NCI-H524 (cell line): ENCODE data around the gene PGR.

Source experiments
- DNase-seq, 2 experiments: peaks; one replicate each; lab custom pipeline; 2025; lab: John Stamatoyannopoulos, UW

PGR gene

GRCh38 chr11:101129203-101129943 is at the start of gene PGR:
Gene PGR, minus strand, starts transcription at chr11:101129813. Its CDS starts 743 bp downstream, at chr11:101129070.
- peak in 1 of 2 experiments; percentile 43 for DNase-seq

DNA sequence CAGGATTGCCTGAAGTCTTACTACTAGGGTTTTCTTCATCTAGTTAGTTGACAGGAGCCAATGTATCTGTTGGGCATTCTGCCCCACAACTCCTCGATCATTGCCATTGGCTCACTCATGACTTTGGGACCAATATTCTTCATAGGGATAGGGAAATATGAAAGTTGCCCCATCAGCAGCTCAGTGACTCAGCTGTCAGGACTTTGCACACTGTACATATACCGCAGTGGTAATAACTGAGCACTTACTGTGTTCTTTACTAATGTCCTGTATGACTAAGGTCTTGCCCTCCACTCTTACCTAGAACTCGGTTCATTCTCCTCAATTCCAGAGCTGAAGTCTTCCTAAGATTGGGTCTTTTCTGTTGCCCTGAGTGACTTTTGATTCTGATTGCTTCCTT is 46.8 kb upstream of the PGR start:
- DNase-seq, result no peak

- DNase-seq, result no peak
Measured at GRCh38 chr11:101169944-101170343, 40.3 kb upstream of the PGR start.

- no peak for DNase-seq
Measured at GRCh38 chr11:101166038-101166437, 36.4 kb upstream of the PGR start.

- DNase-seq, result no peak
Measured at GRCh38 chr11:101158119-101158518, 28.5 kb upstream of the PGR start.

GRCh38 chr11:101138245-101138930 is 8.8 kb upstream of the PGR start:
- no peak for DNase-seq

DNA sequence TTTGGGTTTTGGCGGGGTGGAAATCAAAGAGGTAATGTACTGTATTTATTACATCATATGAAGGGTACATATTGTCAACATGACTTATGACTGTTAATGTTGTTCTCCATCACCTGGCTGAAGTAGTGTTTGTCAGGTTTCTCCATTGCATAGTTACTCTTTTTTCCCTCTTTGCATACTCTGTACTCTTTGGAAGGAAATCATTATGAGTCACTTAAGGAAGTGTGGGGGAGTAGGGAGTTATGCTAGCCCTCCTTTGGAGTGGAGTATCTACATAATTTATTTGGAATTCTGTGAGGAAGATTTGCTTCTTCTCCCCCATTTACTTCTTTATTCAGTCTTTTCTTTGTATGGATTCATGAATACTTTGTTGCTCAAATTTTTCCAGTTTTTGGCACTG is 3.6 kb upstream of the PGR start:
- DNase-seq, result no peak

DNA sequence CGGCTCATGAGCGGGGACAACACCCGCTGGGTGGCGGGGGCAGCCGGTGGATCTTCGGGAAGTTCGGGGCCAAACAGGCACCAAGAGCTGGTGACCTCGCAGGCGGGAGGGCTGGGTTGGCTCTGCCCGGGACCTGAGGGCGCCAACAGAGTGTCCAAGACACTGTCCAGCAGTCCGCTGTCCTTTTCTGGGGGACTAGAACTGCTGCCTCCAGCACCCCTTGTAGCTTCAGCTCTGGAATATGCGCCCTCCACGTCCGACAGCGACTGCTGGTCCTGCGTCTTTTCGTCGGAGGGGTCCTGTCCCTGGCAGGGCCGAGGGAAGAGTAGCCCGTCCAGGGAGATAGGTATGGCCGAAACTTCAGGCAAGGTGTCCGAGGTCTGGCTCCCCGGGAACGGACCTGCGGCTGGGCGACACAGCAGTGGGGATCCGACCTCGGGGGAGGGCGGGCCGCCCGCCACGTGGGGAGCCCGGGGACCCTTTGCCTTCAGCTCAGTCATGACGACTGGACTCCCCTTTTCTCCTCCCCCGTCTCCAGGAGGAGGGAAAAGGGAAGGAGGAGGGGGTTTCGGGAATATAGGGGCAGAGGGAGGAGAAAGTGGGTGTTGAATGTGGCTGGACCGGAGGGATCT is 926 bp downstream of the PGR start:
- DNase-seq, result no peak

DNA sequence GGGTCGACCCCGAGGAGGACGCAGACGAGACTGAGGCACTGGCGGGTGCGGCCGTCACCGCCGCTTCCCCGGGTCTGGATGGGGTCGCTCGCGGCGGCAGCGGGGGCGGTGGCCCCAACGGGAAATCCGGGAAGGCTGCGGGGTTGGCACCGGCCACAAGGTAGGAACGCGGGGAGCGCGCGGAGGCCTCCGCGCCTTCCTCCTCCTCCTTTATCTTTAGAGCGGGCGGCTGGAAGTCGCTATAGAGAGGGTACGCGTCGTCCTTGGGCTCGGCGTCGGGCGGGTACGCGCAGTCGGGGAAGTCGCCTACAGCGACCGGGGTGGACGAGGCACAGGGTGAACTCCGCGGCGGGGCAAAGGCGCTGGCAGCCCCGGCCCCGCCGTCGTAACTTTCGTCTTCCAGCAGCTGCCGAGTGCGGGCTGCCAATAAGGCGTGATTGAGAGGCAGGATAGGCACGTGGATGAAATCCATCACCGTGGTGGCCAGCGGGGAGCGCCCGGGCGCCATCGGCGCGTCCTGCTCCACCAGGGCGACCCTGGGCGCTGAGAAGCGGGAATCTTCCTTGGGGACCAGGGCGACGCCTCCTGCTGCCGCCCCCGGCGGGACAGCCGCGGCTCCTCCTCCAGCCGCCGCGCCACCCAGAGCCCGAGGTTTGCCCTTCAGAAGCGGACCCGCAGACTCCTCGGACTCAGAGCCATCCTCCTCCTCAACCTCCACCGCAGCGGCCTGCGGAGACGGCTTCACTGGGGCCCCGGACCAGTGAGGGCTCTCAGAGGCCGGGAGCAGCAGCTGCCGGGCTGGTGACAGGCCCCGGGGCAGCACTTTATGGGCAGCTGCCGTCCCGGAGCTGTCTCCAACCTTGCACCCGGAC is 1.7 kb downstream of the PGR start:
- DNase-seq, result peak in 1 of 2 experiments; percentile 32

DNA sequence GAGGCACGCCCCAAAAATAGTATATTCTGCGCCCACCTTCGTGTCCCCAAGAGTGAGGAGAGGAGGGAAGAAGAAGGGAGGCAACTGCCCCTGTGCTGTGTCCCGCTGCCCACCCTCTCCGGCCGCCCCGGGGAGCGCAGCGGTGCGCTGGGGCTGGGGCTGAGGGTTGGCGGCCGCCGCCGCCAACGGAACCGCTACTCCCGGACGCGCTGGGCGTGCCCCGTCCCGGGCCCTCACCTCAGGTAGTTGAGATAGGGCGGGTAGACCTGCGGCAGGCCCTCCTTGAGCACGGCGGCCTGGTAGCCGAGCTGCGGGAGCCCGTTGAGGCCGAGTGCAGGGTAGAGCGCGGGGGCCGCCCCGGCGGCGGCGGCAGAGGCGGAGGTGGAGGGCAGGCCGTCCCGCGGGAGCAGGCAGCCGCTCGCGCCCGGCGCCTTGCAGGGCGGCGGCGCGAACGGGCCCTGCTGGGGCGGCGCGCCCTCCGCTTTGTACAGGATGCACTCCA is 2.4 kb downstream of the PGR start:
- DNase-seq, result no peak

- no peak for DNase-seq
Measured at GRCh38 chr11:101126551-101127196, 2.9 kb downstream of the PGR start.

GRCh38 chr11:101115671-101116160 is 13.9 kb downstream of the PGR start:
- no peak for DNase-seq

GRCh38 chr11:101113540-101113939 is 16.1 kb downstream of the PGR start:
- no peak for DNase-seq

DNA sequence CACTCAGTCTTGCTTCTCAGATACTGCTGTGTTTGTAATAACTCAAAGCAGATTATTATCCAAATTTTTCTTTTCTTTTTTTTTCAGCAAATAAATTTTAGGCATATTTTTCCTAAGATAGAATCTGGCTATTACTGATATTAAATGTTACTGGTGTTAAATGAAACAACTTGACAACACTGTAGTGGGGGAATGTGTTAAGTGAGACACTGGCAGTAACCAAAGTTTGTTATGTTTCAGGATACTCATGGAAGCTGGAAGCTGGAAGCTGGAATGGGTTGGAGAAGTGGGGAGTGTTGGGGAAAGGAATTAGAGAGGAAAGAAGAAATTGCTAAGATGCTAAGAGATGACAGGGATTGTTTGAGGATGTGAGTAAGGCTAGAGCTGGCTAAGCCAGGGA is 24.9 kb downstream of the PGR start:
- DNase-seq, result no peak

DNA sequence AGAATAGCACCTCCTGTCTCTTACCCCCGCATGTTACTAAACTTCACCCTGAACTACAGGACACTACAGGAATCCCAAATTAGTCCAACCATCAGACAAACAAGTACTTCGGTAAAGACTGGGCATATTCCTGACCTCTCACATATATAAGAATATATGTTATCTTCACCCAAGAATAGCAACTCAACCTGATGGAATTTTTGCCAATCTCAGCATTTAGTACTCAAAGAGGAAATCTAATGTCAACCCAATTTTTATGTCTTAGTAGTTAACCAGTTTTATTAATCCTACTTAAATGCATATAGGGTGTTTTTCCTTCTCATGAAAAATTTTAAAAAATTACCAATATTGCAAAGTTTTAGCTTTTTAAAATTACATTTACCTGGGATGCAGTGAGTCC is 26.2 kb downstream of the PGR start:
- DNase-seq, result no peak

GRCh38 chr11:101100601-101101000 is 29.0 kb downstream of the PGR start:
- no peak for DNase-seq

DNA sequence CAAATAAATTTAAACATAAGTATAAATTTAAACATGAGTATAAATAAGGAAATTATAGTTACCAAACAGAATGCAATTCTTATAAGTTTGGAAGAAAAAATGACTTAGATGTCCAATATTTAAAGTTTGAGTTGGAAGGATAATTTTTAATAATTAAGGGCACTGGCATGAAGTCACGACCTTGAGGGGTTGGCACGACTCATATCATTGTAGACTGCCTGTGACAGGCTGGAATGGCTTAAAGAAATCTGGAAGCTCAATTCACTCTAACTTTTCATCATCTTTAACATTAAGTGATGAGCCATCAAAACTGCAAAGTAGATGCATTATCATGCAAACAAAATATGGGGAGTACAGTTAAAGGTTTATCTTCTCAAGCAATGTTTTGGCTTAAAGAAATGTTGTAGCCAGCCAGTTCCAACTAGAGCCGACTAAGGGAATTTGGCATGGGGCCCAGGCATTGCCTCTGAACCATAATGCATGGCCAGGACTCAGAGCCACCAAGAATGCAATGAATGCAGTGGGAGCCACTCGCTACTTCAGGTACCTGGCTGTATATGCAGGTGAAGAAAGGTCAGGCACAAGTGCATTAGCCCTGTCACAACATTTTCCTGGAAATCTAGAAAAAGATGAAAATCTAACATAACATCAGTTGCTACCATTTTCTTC is 33.4 kb downstream of the PGR start:
- no peak for DNase-seq

GRCh38 chr11:101091781-101092180 is 37.8 kb downstream of the PGR start:
- no peak for DNase-seq

DNA sequence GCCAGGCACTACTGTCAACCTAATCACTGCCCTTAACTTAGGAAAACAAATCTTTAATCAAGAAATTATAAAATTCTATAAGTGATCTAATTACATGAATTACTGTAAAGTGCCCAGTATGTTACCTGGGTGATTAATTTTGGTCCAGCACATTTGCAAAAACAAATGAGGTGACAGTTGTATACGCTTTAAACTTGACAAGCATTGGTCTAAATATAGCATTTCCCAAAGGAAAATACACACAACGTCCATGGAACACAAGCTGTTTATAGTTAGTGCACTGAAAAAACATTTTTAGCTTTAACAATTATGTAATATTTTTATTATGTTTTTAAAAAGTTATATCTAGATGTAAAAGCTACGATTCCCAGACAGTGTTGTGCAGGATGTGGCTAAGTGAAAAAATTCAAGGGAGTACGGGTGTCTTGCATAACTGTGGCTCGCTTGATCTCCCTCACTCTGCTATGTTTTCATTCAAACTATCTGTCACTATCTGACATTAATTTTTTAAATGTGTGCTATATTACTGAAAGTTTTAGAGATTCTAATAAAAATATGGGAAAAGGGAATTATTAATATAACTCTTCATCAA is 38.8 kb downstream of the PGR start:
- no peak for DNase-seq

GRCh38 chr11:101083335-101083734 is 46.3 kb downstream of the PGR start:
- DNase-seq, result no peak
